ENCODE data around the gene CCDC126. TPM values are rescaled to one million over a fixed set of nuclear protein-coding genes. Genes with fewer than 3 reads are reported as not detected.

Gene CCDC126
- total RNA-seq, 4 donors from 2014 or later = 14.5 to 22.8 (median 14.6) TPM; not detected in 1

- in situ Hi-C loops (cut with MboI; ENCODE audit: low pct_ligation_motif_present in 1 of 4, low pct_unique_long_range_greater_than_20kb in 1 of 4, low sequenced_read_pairs in 3 of 4) (no loop called here), intact Hi-C loops (cut with DNase I; ENCODE audit: low total_unique reads) (no loop called here)
- H3K4me1 ChIP-seq = no peaks in the 10 kb centered on the region
- WGBS, 2 donors (ENCODE audit: low coverage in 1 of 2) = 64 to 81% methylated on average over 2 of the region's 2 CpGs
- no peak overlapping the region for H3K4me3 ChIP-seq
- no peaks in the 10 kb centered on the region for H3K27me3 ChIP-seq
- H3K27ac ChIP-seq = no peak overlapping the region
- peaks cover 0 to 3% of the 10 kb centered on the region in 2 donors for H3K9me3 ChIP-seq
- no peak for DNase-seq
- H3K36me3 ChIP-seq = peaks cover 0 to 6% (median 0%) of the 10 kb centered on the region in 4 donors
- no peak for TF ChIP-seq POLR2A (IDR thresholded peaks at IDR 0.05)
- TF ChIP-seq EP300 (IDR thresholded peaks at IDR 0.05; ENCODE audit: low read depth) = no peak
- TF ChIP-seq CTCF (IDR thresholded peaks at IDR 0.05) = no peak
- TF ChIP-seq POLR2AphosphoS5 (IDR thresholded peaks at IDR 0.05) = no peak
These were observed 25.3 kb downstream of the CCDC126 start for GRCh38 chr7:23622506-23622925.

GRCh38 chr7:23628370-23628769, 31.2 kb downstream of the CCDC126 start:
- no peaks in the 10 kb centered on the region for H3K9me3 ChIP-seq
- no peaks in the 10 kb centered on the region for H3K27me3 ChIP-seq
- H3K27ac ChIP-seq = no peak overlapping the region
- no peaks in the 10 kb centered on the region for H3K36me3 ChIP-seq
- TF ChIP-seq EP300 (IDR thresholded peaks at IDR 0.05; ENCODE audit: low read depth) (no peak), POLR2A (IDR thresholded peaks at IDR 0.05) (no peak), CTCF (IDR thresholded peaks at IDR 0.05) (no peak), POLR2AphosphoS5 (IDR thresholded peaks at IDR 0.05) (no peak)
- intact Hi-C loops (cut with DNase I; ENCODE audit: low total_unique reads) = no loop called here
- no peak for DNase-seq
- 100% methylated on average over 2 of the region's 2 CpGs; no CpG with 5 or more reads in 1 of the 2 donors for WGBS, 2 donors (ENCODE audit: low coverage in 1 of 2)
- H3K4me1 ChIP-seq = no peaks in the 10 kb centered on the region
- H3K4me3 ChIP-seq = no peak overlapping the region
- in situ Hi-C loops (cut with MboI; ENCODE audit: low pct_ligation_motif_present in 1 of 4, low pct_unique_long_range_greater_than_20kb in 1 of 4, low sequenced_read_pairs in 3 of 4) = no loop called here

GRCh38 chr7:23633417-23633816, 36.2 kb downstream of the CCDC126 start:
- Histone ChIP-seq H3K36me3 (no peaks in the 10 kb centered on the region), H3K4me3 (no peak overlapping the region), H3K27me3 (no peaks in the 10 kb centered on the region), H3K9me3 (no peaks in the 10 kb centered on the region), H3K27ac (no peak overlapping the region), H3K4me1 (no peaks in the 10 kb centered on the region)
- no peak for DNase-seq
- 67 to 92% methylated on average over 1 to 7 of the region's 7 CpGs for WGBS, 2 donors (ENCODE audit: low coverage in 1 of 2)
- intact Hi-C loops (cut with DNase I; ENCODE audit: low total_unique reads) = no loop called here
- TF ChIP-seq CTCF (IDR thresholded peaks at IDR 0.05) = no peak
- TF ChIP-seq POLR2A (IDR thresholded peaks at IDR 0.05) = no peak
- no peak for TF ChIP-seq POLR2AphosphoS5 (IDR thresholded peaks at IDR 0.05)
- TF ChIP-seq EP300 (IDR thresholded peaks at IDR 0.05; ENCODE audit: low read depth) = no peak
- in situ Hi-C loops (cut with MboI; ENCODE audit: low pct_ligation_motif_present in 1 of 4, low pct_unique_long_range_greater_than_20kb in 1 of 4, low sequenced_read_pairs in 3 of 4) = no loop called here

GRCh38 chr7:23645822-23646221, 48.6 kb downstream of the CCDC126 start:
- no peak for TF ChIP-seq POLR2A (IDR thresholded peaks at IDR 0.05)
- no peak for TF ChIP-seq EP300 (IDR thresholded peaks at IDR 0.05; ENCODE audit: low read depth)
- TF ChIP-seq POLR2AphosphoS5 (IDR thresholded peaks at IDR 0.05) = no peak
- no peak for TF ChIP-seq CTCF (IDR thresholded peaks at IDR 0.05)
- H3K4me3 ChIP-seq = no peak overlapping the region
- no peaks in the 10 kb centered on the region for H3K9me3 ChIP-seq
- no peak overlapping the region for H3K27ac ChIP-seq
- H3K36me3 ChIP-seq = no peaks in the 10 kb centered on the region
- intact Hi-C loops (cut with DNase I; ENCODE audit: low total_unique reads) (no loop called here), in situ Hi-C loops (cut with MboI; ENCODE audit: low pct_ligation_motif_present in 1 of 4, low pct_unique_long_range_greater_than_20kb in 1 of 4, low sequenced_read_pairs in 3 of 4) (no loop called here)
- WGBS, 2 donors (ENCODE audit: low coverage in 1 of 2) = 90 to 97% methylated on average over 1 of the region's 1 CpG
- no peaks in the 10 kb centered on the region for H3K4me1 ChIP-seq
- H3K27me3 ChIP-seq = no peaks in the 10 kb centered on the region
- DNase-seq = no peak

Data from transverse colon (tissue), 4 donors.